ENCODE measurements around the gene PHAF1.
A peak's percentile ranks its signal among the peaks of the same experiment; 100 is the strongest.

The PHAF1 gene

GRCh38 chr16:67165121-67166078 is 55.7 kb downstream of the PHAF1 start:
- DNase-seq: no peak

- DNase-seq: no peak
Measured at GRCh38 chr16:67166110-67166547, 56.4 kb downstream of the PHAF1 start.

GRCh38 chr16:67166598-67167168 is 56.9 kb downstream of the PHAF1 start:
- DNase-seq: no peak

GRCh38 chr16:67167588-67167987 is 57.8 kb downstream of the PHAF1 start:
- DNase-seq: no peak

GRCh38 chr16:67169011-67169451 is 59.3 kb downstream of the PHAF1 start:
- no peak for DNase-seq

- DNase-seq: no peak
Measured at GRCh38 chr16:67169642-67170167, 60.0 kb downstream of the PHAF1 start.

GRCh38 chr16:67170168-67170948 is 60.6 kb downstream of the PHAF1 start, which contains the start of gene NOL3:
TSS of gene NOL3 (plus strand) at chr16:67170538.
- DNase-seq: no peak

- DNase-seq: no peak
Measured at GRCh38 chr16:67170949-67171649, 61.4 kb downstream of the PHAF1 start.

GRCh38 chr16:67173323-67173722 is 63.6 kb downstream of the PHAF1 start:
- DNase-seq: no peak

- peak; percentile 63 for DNase-seq
Measured at GRCh38 chr16:67173808-67174705, 64.3 kb downstream of the PHAF1 start.

- no peak for DNase-seq
Measured at GRCh38 chr16:67174706-67175231, 65.0 kb downstream of the PHAF1 start.

GRCh38 chr16:67176662-67177061 is 66.9 kb downstream of the PHAF1 start:
- DNase-seq: no peak

- DNase-seq: peak; percentile 62
Measured at GRCh38 chr16:67177743-67178699, 68.3 kb downstream of the PHAF1 start.

GRCh38 chr16:67179421-67180080 is 69.8 kb downstream of the PHAF1 start:
- no peak for DNase-seq

GRCh38 chr16:67180166-67180565 is 70.4 kb downstream of the PHAF1 start:
- DNase-seq: no peak

GRCh38 chr16:67181346-67181745 is 71.6 kb downstream of the PHAF1 start:
- no peak for DNase-seq

GRCh38 chr16:67182288-67182687 is 72.5 kb downstream of the PHAF1 start:
- DNase-seq: no peak

- DNase-seq: no peak
Measured at GRCh38 chr16:67183284-67183626, 73.5 kb downstream of the PHAF1 start.

Measured in activated CD4-positive, alpha-beta T cell treated with anti-CD3 and anti-CD28 coated beads, Interleukin-2, amount 50 U/mL, for 1 hour (primary cell).